CD14-positive monocyte (primary cell): ENCODE measurements around the gene CFAP20DC. TPM values are rescaled to one million over a fixed set of nuclear protein-coding genes. Genes with fewer than 3 reads are reported as not detected.

Source experiments
- DNase-seq, 3 donors: peaks; one replicate each; pipeline ENCODE4 v3.0.0-alpha.2; 2011 to 2022
- H2AFZ ChIP-seq: 2 replicates; pipeline ENCODE4 v1.6.0; 2012; ENCODE audit warnings: mild to moderate bottlenecking, low read depth, low read length, inconsistent platforms; ENCODE audit not compliant: insufficient read depth, poor library complexity, severe bottlenecking
- H3K27ac ChIP-seq, 2 donors: 1 replicate in 1 of 2; 2 replicates in 1 of 2; pipeline ENCODE4 v1.5.1; 2012 to 2013; ENCODE audit warnings: low read length in 2 of 2, control low read depth in 1 of 2, inconsistent platforms in 1 of 2, low read depth in 1 of 2, mild to moderate bottlenecking in 1 of 2
- H3K27me3 ChIP-seq, 2 donors: one replicate each; pipeline versions ENCODE4 v1.6.0 to v1.6.1; 2011 to 2013; ENCODE audit warnings: low read length in 2 of 2; ENCODE audit not compliant: control insufficient read depth in 2 of 2, insufficient read depth in 2 of 2
- H3K36me3 ChIP-seq, 2 donors: replicated peaks in 1 of 2; 1 replicate in 1 of 2; 2 replicates in 1 of 2; pipeline versions ENCODE4 v1.5.1 to v1.6.1; 2012 to 2013; ENCODE audit warnings: low read length in 2 of 2, control low read depth in 1 of 2, inconsistent platforms in 1 of 2, mild to moderate bottlenecking in 1 of 2; ENCODE audit not compliant: insufficient read depth in 2 of 2, control insufficient read depth in 1 of 2
- H3K4me1 ChIP-seq, 2 donors: 1 replicate in 1 of 2; 2 replicates in 1 of 2; pipeline versions ENCODE4 v1.5.1 to v1.6.1; 2012 to 2013; ENCODE audit warnings: low read length in 2 of 2, control low read depth in 1 of 2, inconsistent platforms in 1 of 2, mild to moderate bottlenecking in 1 of 2, moderate library complexity in 1 of 2; ENCODE audit not compliant: insufficient read depth in 2 of 2, control insufficient read depth in 1 of 2
- H3K4me2 ChIP-seq: replicated peaks from 2 replicates; pipeline ENCODE3; 2012; ENCODE audit warnings: low read length, moderate library complexity, mild to moderate bottlenecking; ENCODE audit not compliant: poor library complexity, severe bottlenecking; ENCODE audit errors: extremely low read depth
- H3K4me3 ChIP-seq, 3 experiments: fragments of 200-600 bp in 1 of 3; sonication (generic) in 1 of 3; replicated peaks in 1 of 3; 1 replicate in 2 of 3; 2 replicates in 1 of 3; pipeline ENCODE4 v1.5.1; 2011 to 2013; ENCODE audit warnings: low read length in 3 of 3, mild to moderate bottlenecking in 3 of 3, control low read depth in 2 of 3, low read depth in 2 of 3, inconsistent platforms in 1 of 3, moderate library complexity in 1 of 3
- H3K79me2 ChIP-seq: 2 replicates; pipeline ENCODE4 v1.6.0; 2012; ENCODE audit warnings: mild to moderate bottlenecking, control low read depth, inconsistent platforms, low read length, moderate library complexity; ENCODE audit not compliant: insufficient read depth
- H3K9ac ChIP-seq: 2 replicates; pipeline ENCODE4 v1.6.0; 2017; ENCODE audit warnings: low read length, mild to moderate bottlenecking; ENCODE audit not compliant: insufficient read depth, poor library complexity, severe bottlenecking
- H3K9me3 ChIP-seq, 2 donors: replicated peaks in 1 of 2; 1 replicate in 1 of 2; 2 replicates in 1 of 2; pipeline versions ENCODE4 v1.5.1 to v1.6.1; 2012 to 2013; ENCODE audit warnings: low read length in 2 of 2, control low read depth in 1 of 2; ENCODE audit not compliant: control insufficient read depth in 1 of 2, insufficient read depth in 1 of 2
- H4K20me1 ChIP-seq: 2 replicates; pipeline ENCODE4 v1.6.0; 2012; ENCODE audit warnings: mild to moderate bottlenecking, low read length, control low read depth, moderate library complexity; ENCODE audit not compliant: insufficient read depth
- H3K27ac Mint-ChIP-seq, 7 donors: one replicate each; pipeline ENCODE4 v1.8.0; 2020; ENCODE audit warnings: mild to moderate bottlenecking in 7 of 7, mixed read lengths in 7 of 7, moderate library complexity in 6 of 7, inconsistent platforms in 2 of 7
- H3K27me3 Mint-ChIP-seq, 3 donors: one replicate each; pipeline ENCODE4 v1.8.0; 2021 to 2022; ENCODE audit warnings: low read depth in 3 of 3, mild to moderate bottlenecking in 3 of 3, mixed read lengths in 3 of 3, moderate library complexity in 3 of 3, inconsistent platforms in 1 of 3
- H3K36me3 Mint-ChIP-seq, 2 donors: one replicate each; pipeline ENCODE4 v1.8.0; 2020; ENCODE audit warnings: mixed read lengths in 2 of 2, inconsistent platforms in 1 of 2, mild to moderate bottlenecking in 1 of 2
- H3K4me1 Mint-ChIP-seq: one replicate; pipeline ENCODE4 v1.8.0; 2020; ENCODE audit warnings: mild to moderate bottlenecking, mixed read lengths
- H3K4me3 Mint-ChIP-seq, 2 donors: one replicate each; pipeline ENCODE4 v1.8.0; 2020; ENCODE audit warnings: mild to moderate bottlenecking in 2 of 2, mixed read lengths in 2 of 2, moderate library complexity in 1 of 2
- H3K9me3 Mint-ChIP-seq, 7 donors: one replicate each; pipeline ENCODE4 v1.8.0; 2020 to 2022; ENCODE audit warnings: mixed read lengths in 7 of 7, mild to moderate bottlenecking in 6 of 7, moderate library complexity in 6 of 7, inconsistent platforms in 2 of 7
- CTCF ChIP-seq: fragments of 200-600 bp; IDR thresholded peaks from one replicate; pipeline ENCODE4 v1.8.0; 2022; ENCODE audit warnings: antibody characterized with exemption, mild to moderate bottlenecking
- WGBS: methylation state at CpG from one replicate; pipeline ENCODE4 v1.1.5; 2013; ENCODE audit warnings: missing lambda C conversion rate; ENCODE audit not compliant: insufficient coverage; 5-methylcytosine and 5-hydroxymethylcytosine counted together
- intact Hi-C, 2 donors: fragments of 100-400 bp; cut with micrococcal nuclease; formaldehyde crosslinking; loops; one replicate each; pipeline versions ENCODE4 v1.15.0 to v1.15.1; 2023
- polyA plus RNA-seq, 3 donors: library from polyadenylated mRNA; depleted of rRNA in 1 of 3; unstranded in 2 of 3; stranded (reverse) in 1 of 3; fragments of 300-500 nt in 2 of 3; fragments of >200 nt in 1 of 3; fragmentation: Illumina TruSeq in 2 of 3; gene quantifications; 1 replicate in 2 of 3; 2 replicates in 1 of 3; pipeline ENCODE4 v1.2.3, GENCODE V29; 2012 to 2021

CFAP20DC gene
- polyA plus RNA-seq, 3 donors = not detected

GRCh38 chr3:58693940-58694850 lies 355.6 kb downstream of the CFAP20DC start:
- intact Hi-C loops = no loop called here
- Mint-ChIP-seq H3K9me3 (peaks cover 15 to 34% (median 23%) of the 10 kb centered on the region in 7 donors), H3K27me3 (peaks cover 0 to 4% (median 0%) of the 10 kb centered on the region in 3 donors), H3K4me3 (no peak overlapping the region), H3K4me1 (peaks cover 25% of the 10 kb centered on the region), H3K36me3 (no peaks in the 10 kb centered on the region), H3K27ac (no peak overlapping the region)
- Histone ChIP-seq H2AFZ (peak overlapping the region; percentile 47), H3K4me3 (no peak overlapping the region), H3K4me2 (no peak overlapping the region), H3K9me3 (peaks cover 16 to 28% of the 10 kb centered on the region in 2 donors), H3K9ac (no peak overlapping the region), H3K27me3 (no peaks in the 10 kb centered on the region), H3K36me3 (no peaks in the 10 kb centered on the region), H3K27ac (no peak overlapping the region), H3K79me2 (no peaks in the 10 kb centered on the region), H4K20me1 (no peaks in the 10 kb centered on the region), H3K4me1 (no peaks in the 10 kb centered on the region)
- 0% methylated on average over 3 of the region's 7 CpGs for WGBS
- peak in 1 of 3 donors; percentile 11 for DNase-seq
- TF ChIP-seq CTCF = no peak

GRCh38 chr3:58692484-58692883 lies 357.3 kb downstream of the CFAP20DC start:
- TF ChIP-seq CTCF = no peak
- intact Hi-C loops = no loop called here
- no peak overlapping the region for H2AFZ ChIP-seq
- no CpG with 5 or more reads among the region's 1 CpG for WGBS
- H3K27me3 ChIP-seq = no peaks in the 10 kb centered on the region
- H3K9ac ChIP-seq = no peak overlapping the region
- peaks cover 0 to 4% (median 3%) of the 10 kb centered on the region in 3 donors for H3K27me3 Mint-ChIP-seq
- no peak overlapping the region for H3K4me3 ChIP-seq
- H3K9me3 ChIP-seq = peaks cover 22 to 28% of the 10 kb centered on the region in 2 donors
- H3K4me3 Mint-ChIP-seq = no peak overlapping the region
- H3K4me1 Mint-ChIP-seq = peaks cover 9% of the 10 kb centered on the region
- H3K4me1 ChIP-seq = no peaks in the 10 kb centered on the region
- no peaks in the 10 kb centered on the region for H3K36me3 ChIP-seq
- DNase-seq = no peak
- H4K20me1 ChIP-seq = no peaks in the 10 kb centered on the region
- no peak overlapping the region for H3K4me2 ChIP-seq
- H3K27ac ChIP-seq = no peak overlapping the region
- H3K27ac Mint-ChIP-seq = no peak overlapping the region
- no peaks in the 10 kb centered on the region for H3K36me3 Mint-ChIP-seq
- no peaks in the 10 kb centered on the region for H3K79me2 ChIP-seq
- peaks cover 15 to 36% (median 25%) of the 10 kb centered on the region in 7 donors for H3K9me3 Mint-ChIP-seq
